ENCODE data around the gene SNX33. TPM values are rescaled to one million over a fixed set of nuclear protein-coding genes. Genes with fewer than 3 reads are reported as not detected.
A peak's percentile ranks its signal among the peaks of the same experiment; 100 is the strongest.
"Not testable (repeated sequence)": the region's sequence is repeated elsewhere in the genome, so short reads cannot be mapped to it uniquely, and the experiment has no call there.

SNX33 gene
- total RNA-seq, 2 experiments from 2014 or later: 1.7 to 1.8 TPM

DNA sequence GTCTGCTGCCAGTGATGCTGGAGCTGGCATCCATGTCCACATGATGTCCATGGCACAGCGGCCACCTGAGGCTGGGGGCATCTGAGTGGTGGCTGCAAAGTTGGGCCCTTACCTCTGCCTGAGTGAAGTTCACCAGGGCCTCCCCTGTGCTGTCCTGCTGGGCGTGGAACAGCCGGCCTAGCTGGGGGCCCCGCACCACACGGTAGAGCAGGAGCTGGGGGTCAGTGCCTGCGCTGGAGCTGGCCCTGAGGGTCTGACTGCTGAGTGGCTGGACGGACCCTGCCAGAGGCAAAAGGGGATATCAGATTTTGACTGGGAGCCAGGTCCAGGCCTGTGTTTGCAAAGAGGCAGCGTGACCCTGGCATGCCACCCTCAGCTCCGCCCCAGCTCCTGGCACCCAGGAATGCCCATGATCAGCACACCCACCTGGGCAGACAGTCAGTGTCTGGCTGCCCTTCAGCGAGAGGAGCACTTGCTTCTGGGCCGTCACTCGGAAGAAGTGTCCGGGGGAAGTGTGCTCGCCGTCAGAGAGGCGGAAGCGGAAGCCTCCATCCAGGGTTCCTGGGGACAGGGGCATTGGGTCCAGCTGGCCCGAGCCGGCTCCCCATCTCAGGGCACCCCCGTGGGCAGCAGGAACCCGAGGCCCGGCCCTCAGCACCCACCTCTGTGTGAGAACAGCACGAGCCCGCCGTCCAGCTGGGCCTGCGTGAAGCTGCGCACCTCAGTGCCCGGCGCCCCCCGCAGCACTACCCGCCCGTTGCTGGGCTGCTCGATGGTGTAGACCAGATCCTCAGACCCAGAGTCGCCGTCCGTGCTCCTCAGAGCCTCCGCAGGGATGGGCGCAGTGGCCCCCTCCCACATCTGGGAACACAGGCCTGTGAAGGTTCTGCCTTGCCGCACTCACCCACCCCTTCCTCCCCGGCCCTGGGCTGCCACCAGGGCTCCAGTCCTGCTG is 34.7 kb downstream of the SNX33 start:
- no peak for DNase-seq
- POLR2A ChIA-PET: no interaction called here
- Mint-ChIP-seq H3K4me3 (no peak overlapping the region), H3K27ac (no peak overlapping the region), H3K36me3 (ENCODE audit: low read depth) (no peaks in the 10 kb centered on the region), H3K9me3 (no peaks in the 10 kb centered on the region), H3K4me1 (ENCODE audit: low read depth) (peaks cover 3% of the 10 kb centered on the region), H3K27me3 (no peaks in the 10 kb centered on the region)
- intact Hi-C loops (cut with micrococcal nuclease): no loop called here
- CTCF ChIA-PET: interaction anchor here (0.5 to 4.1 kb wide), 5 partner anchors 41 to 314 kb away, joined by 3 to 17 read pairs (median 4); partner anchors contain the start of gene MAN2C1
- TF ChIP-seq, protein P1, sequence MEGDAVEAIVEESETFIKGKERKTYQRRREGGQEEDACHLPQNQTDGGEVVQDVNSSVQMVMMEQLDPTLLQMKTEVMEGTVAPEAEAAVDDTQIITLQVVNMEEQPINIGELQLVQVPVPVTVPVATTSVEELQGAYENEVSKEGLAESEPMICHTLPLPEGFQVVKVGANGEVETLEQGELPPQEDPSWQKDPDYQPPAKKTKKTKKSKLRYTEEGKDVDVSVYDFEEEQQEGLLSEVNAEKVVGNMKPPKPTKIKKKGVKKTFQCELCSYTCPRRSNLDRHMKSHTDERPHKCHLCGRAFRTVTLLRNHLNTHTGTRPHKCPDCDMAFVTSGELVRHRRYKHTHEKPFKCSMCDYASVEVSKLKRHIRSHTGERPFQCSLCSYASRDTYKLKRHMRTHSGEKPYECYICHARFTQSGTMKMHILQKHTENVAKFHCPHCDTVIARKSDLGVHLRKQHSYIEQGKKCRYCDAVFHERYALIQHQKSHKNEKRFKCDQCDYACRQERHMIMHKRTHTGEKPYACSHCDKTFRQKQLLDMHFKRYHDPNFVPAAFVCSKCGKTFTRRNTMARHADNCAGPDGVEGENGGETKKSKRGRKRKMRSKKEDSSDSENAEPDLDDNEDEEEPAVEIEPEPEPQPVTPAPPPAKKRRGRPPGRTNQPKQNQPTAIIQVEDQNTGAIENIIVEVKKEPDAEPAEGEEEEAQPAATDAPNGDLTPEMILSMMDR (IDR thresholded peaks at IDR 0.05): no peak
- ATAC-seq: no peak

DNA sequence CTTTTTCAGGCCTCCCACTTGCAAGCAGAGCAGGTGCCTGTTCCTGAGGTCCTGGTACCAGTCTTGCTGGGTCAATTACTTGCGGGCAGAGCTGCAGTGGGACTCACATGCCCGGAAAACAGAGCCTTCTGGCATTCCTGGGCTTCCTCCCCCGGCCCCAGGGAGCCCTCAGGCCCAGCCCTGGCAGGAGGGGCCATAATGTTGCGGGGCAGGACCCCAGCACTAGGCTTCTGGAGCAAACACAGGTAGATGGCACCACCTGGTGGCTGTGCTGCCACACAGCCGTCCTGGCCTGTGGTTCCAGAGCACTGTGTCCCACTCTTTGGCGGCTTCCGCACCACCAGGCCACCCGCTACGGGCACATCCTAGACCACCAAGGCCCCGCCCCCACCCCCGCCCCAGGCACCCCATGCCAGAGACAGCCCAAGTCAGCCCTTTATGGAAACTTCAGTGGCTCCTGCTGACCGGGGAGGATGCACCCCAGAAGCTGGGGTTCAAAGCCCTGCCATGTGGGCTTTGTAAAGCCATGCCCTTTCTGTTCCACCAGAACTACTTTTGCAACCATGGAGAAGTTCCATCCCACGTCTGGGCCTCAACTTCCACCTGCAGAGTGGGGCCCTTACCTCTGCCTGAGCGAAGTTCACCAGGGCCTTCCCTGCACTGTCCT is 36.1 kb downstream of the SNX33 start:
- H3K4me1 Mint-ChIP-seq (ENCODE audit: low read depth); H3K36me3 Mint-ChIP-seq (ENCODE audit: low read depth); H3K27me3 Mint-ChIP-seq; H3K4me3 Mint-ChIP-seq; H3K27ac Mint-ChIP-seq; intact Hi-C loops (cut with micrococcal nuclease); H3K9me3 Mint-ChIP-seq; POLR2A ChIA-PET: not testable (repeated sequence)
- ATAC-seq: peak; percentile 88
- CTCF ChIA-PET: interaction anchor here (1.0 to 4.1 kb wide), 7 partner anchors 12 to 316 kb away, joined by 3 to 17 read pairs (median 5); partner anchors contain the start of gene MAN2C1
- peak; percentile 84 for DNase-seq
- TF ChIP-seq, protein P1 (IDR thresholded peaks at IDR 0.05): peak; percentile 80

DNA sequence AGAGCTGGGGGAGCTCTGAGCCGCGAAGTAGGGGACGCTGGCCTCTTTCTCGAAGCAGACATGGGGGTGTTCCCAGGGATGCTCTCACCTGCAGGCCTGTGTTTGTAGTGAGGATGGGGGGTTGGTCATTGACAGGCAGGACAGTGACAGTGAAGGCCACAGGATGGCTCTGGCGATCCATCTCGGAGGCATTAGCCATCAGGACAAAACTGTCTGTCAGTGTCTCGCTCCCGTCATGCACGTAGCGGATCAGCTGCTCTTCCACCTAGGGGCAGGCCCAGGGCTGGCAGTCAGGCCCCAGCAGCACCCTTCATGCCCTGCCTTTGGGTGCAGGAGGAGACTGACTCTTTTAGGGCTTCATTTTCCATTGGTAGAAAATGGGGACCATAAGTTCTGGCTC is 36.9 kb downstream of the SNX33 start:
- H3K4me1 Mint-ChIP-seq (ENCODE audit: low read depth): peaks cover 3% of the 10 kb centered on the region
- H3K4me3 Mint-ChIP-seq: no peak overlapping the region
- TF ChIP-seq, protein P1 (IDR thresholded peaks at IDR 0.05): no peak
- CTCF ChIA-PET: interaction anchor here (1.0 to 4.1 kb wide), 6 partner anchors 13 to 317 kb away, joined by 3 to 17 read pairs (median 6); partner anchors contain the start of gene MAN2C1
- H3K27me3 Mint-ChIP-seq: no peaks in the 10 kb centered on the region
- POLR2A ChIA-PET: no interaction called here
- ATAC-seq: no peak
- H3K9me3 Mint-ChIP-seq: no peaks in the 10 kb centered on the region
- no peak for DNase-seq
- no peaks in the 10 kb centered on the region for H3K36me3 Mint-ChIP-seq (ENCODE audit: low read depth)
- no peak overlapping the region for H3K27ac Mint-ChIP-seq
- intact Hi-C loops (cut with micrococcal nuclease): no loop called here

DNA sequence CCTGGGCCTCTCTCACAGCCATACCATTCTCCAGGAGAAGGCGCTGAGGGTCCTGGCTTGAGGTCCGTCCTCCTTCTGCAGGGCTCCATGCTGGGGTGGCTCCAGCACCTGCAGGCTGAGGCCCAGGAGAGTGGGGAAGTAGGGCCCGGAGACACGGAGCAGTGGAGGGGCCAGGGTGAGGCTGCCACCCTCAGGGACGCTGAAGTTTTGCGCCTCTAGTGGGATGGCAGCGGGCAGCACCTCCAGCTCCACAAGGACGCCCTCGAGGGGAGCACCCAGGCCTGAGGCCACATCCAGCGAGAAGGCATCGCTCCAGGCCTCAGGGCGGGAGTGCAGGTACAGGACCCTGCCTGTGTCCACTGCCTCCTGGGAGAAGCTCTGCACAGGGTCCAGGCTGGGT is 37.5 kb downstream of the SNX33 start:
- intact Hi-C loops (cut with micrococcal nuclease): no loop called here
- ChIA-PET CTCF (interaction anchor here (1.0 to 4.1 kb wide), 6 partner anchors 14 to 317 kb away, joined by 3 to 17 read pairs (median 8); partner anchors contain the start of gene MAN2C1), POLR2A (no interaction called here)
- Mint-ChIP-seq H3K27me3 (no peaks in the 10 kb centered on the region), H3K4me3 (no peak overlapping the region), H3K27ac (no peak overlapping the region), H3K4me1 (ENCODE audit: low read depth) (peaks cover 3% of the 10 kb centered on the region), H3K9me3 (no peaks in the 10 kb centered on the region), H3K36me3 (ENCODE audit: low read depth) (no peaks in the 10 kb centered on the region)
- ATAC-seq: no peak
- TF ChIP-seq, protein P1 (IDR thresholded peaks at IDR 0.05): no peak
- no peak for DNase-seq

All from activated CD8-positive, alpha-beta T cell treated with anti-CD3 and anti-CD28 coated beads for 36 hours (primary cell).